Right atrium auricular region (tissue), 2 donors: ENCODE data around the gene PLA2G2C. TPM values are rescaled to one million over a fixed set of nuclear protein-coding genes. Genes with fewer than 3 reads are reported as not detected.

Experiments
- DNase-seq: peaks from one replicate; pipeline ENCODE4 v3.0.0-alpha.2; 2019; ENCODE audit warnings: low spot score
- H3K27ac ChIP-seq, 2 donors: fragments of 200-600 bp; sonication (generic); 1 replicate in 1 of 2; 2 replicates in 1 of 2; pipeline ENCODE4 v1.5.1; 2016 to 2019
- H3K27me3 ChIP-seq, 2 donors: fragments of 200-600 bp; sonication (generic); one replicate each; pipeline versions ENCODE4 v1.5.1 to v1.6.0; 2017 to 2019
- H3K36me3 ChIP-seq: fragments of 200-600 bp; sonication (generic); one replicate; pipeline ENCODE4 v1.5.1; 2016
- H3K4me1 ChIP-seq, 2 donors: fragments of 200-600 bp; sonication (generic); one replicate each; pipeline versions ENCODE4 v1.5.1 to v1.6.0; 2017 to 2019
- H3K4me3 ChIP-seq, 2 donors: fragments of 200-600 bp; sonication (generic); 1 replicate in 1 of 2; 2 replicates in 1 of 2; pipeline ENCODE4 v1.5.1; 2017 to 2019; ENCODE audit warnings: mild to moderate bottlenecking in 1 of 2, moderate library complexity in 1 of 2
- H3K9me3 ChIP-seq, 2 donors: fragments of 200-600 bp; sonication (generic); one replicate each; pipeline ENCODE4 v1.5.1; 2019
- CTCF ChIP-seq, 2 donors: fragments of 200-600 bp; sonication (generic); IDR thresholded peaks; one replicate each; pipeline ENCODE4 v1.5.1; 2019; ENCODE audit warnings: antibody characterized with exemption in 2 of 2
- total RNA-seq, 2 donors: library from RNA; depleted of rRNA; stranded (reverse); fragments of >200 nt; gene quantifications; one replicate each; pipeline ENCODE4 v1.1.0, GENCODE V29; 2016

The PLA2G2C gene
- total RNA-seq, 2 donors from 2014 or later, result not detected

GRCh38 chr1:20194757-20195461 is 8.6 kb upstream of the PLA2G2C start:
- Histone ChIP-seq H3K4me3 (no peak overlapping the region), H3K36me3 (no peaks in the 10 kb centered on the region), H3K27ac (peak overlapping the region in 1 of 2 donors; percentile 52), H3K9me3 (no peaks in the 10 kb centered on the region), H3K27me3 (no peaks in the 10 kb centered on the region), H3K4me1 (peaks cover 0 to 37% of the 10 kb centered on the region in 2 donors)
- peak; percentile 70 for DNase-seq
- TF ChIP-seq CTCF (IDR thresholded peaks at IDR 0.05), result peak; percentile 80 to 90

GRCh38 chr1:20194224-20194623 is 7.9 kb upstream of the PLA2G2C start:
- DNase-seq, result no peak
- Histone ChIP-seq H3K4me3 (no peak overlapping the region), H3K27ac (no peak overlapping the region), H3K27me3 (no peaks in the 10 kb centered on the region), H3K4me1 (peaks cover 0 to 44% of the 10 kb centered on the region in 2 donors), H3K9me3 (no peaks in the 10 kb centered on the region), H3K36me3 (no peaks in the 10 kb centered on the region)
- no peak for TF ChIP-seq CTCF (IDR thresholded peaks at IDR 0.05)

GRCh38 chr1:20192871-20193411 is 6.6 kb upstream of the PLA2G2C start:
- no peak overlapping the region for H3K4me3 ChIP-seq
- H3K27me3 ChIP-seq, result no peaks in the 10 kb centered on the region
- H3K4me1 ChIP-seq, result peaks cover 0 to 57% of the 10 kb centered on the region in 2 donors
- no peak for TF ChIP-seq CTCF (IDR thresholded peaks at IDR 0.05)
- H3K27ac ChIP-seq, result peak overlapping the region in 1 of 2 donors; percentile 16
- H3K9me3 ChIP-seq, result no peaks in the 10 kb centered on the region
- no peak for DNase-seq
- no peaks in the 10 kb centered on the region for H3K36me3 ChIP-seq

- Histone ChIP-seq H3K27me3 (no peaks in the 10 kb centered on the region), H3K4me1 (peaks cover 0 to 59% of the 10 kb centered on the region in 2 donors), H3K9me3 (no peaks in the 10 kb centered on the region), H3K36me3 (no peaks in the 10 kb centered on the region), H3K4me3 (no peak overlapping the region), H3K27ac (peak overlapping the region in 1 of 2 donors; percentile 16)
- TF ChIP-seq CTCF (IDR thresholded peaks at IDR 0.05), result no peak
- DNase-seq, result no peak
Observed at GRCh38 chr1:20192364-20192763, 6.0 kb upstream of the PLA2G2C start.

GRCh38 chr1:20191266-20191825 is 5.0 kb upstream of the PLA2G2C start:
- no peak for DNase-seq
- no peaks in the 10 kb centered on the region for H3K27me3 ChIP-seq
- H3K4me1 ChIP-seq, result peaks cover 0 to 69% of the 10 kb centered on the region in 2 donors
- no peak overlapping the region for H3K4me3 ChIP-seq
- no peak overlapping the region for H3K27ac ChIP-seq
- no peak for TF ChIP-seq CTCF (IDR thresholded peaks at IDR 0.05)
- no peaks in the 10 kb centered on the region for H3K36me3 ChIP-seq
- H3K9me3 ChIP-seq, result no peaks in the 10 kb centered on the region
